ENCODE measurements around the gene TIGAR.

DNA sequence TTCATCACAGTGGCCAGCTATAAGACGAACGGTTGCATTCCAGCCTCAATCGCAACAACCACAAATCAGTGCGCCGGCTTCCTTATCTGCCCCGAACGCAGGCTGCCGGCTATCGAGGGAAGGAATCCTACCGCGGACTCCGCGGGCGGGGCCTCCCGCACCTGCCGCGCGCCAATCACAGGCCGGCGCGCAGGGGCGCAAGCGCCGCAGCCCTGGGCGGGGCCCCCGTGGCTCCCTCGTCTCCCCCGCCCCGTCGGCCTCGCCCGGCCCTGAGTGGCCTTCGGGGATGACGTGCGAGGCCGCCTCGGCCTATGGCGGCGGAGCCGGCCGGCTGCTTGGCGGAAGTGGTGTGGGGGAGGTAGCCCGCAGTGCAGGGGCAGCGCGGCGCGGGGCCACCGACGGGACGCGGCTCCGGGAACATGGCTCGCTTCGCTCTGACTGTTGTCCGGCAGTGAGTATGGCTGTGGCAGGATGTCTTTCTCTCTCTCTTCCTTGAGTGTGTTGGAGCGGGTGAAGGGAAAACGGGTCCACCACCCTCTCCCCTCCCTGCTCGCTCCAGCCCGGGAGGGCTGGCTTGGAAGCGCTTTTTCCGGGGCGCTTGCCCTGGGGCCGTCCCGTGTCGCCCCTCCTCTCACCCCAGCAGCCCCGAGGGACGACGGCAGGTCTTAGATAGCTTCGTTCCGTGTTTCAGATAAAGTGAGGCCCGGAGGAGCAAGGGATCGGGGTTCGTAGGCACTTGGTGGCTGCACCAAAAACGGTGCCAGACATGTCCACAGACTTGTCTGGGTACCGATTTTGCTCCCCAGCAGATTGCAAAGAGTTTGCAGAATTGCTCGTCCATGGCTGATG, at the start of gene TIGAR:
- TF ChIP-seq EP300 (IDR thresholded peaks at IDR 0.05) (peak in 1 of 4 donors; percentile 56), CTCF (IDR thresholded peaks at IDR 0.05) (peak in 1 of 6 experiments; percentile 9), POLR2A (IDR thresholded peaks at IDR 0.05) (peak in 3 of 4 donors; percentile 82 to 96 (median 90)), POLR2AphosphoS5 (IDR thresholded peaks at IDR 0.05) (peak; percentile 83 to 87)
